H9 (cell line): ENCODE data around the gene HFE. TPM values are rescaled to one million over a fixed set of nuclear protein-coding genes. Genes with fewer than 3 reads are reported as not detected.
"Not testable (repeated sequence)": the region's sequence is repeated elsewhere in the genome, so short reads cannot be mapped to it uniquely, and the experiment has no call there.

ENCODE experiments used
- DNase-seq: peaks from one replicate; pipeline ENCODE4 v3.0.0-alpha.2; 2017
- H2AFZ ChIP-seq: one replicate; pipeline ENCODE4 v1.6.1; 2013; ENCODE audit warnings: mild to moderate bottlenecking, low read length, control low read depth, moderate library complexity
- H2AK5ac ChIP-seq: 2 replicates; pipeline ENCODE4 v1.6.1; 2013; ENCODE audit warnings: low read length, control low read depth, mixed read lengths; ENCODE audit not compliant: insufficient read length
- H2BK120ac ChIP-seq: one replicate; pipeline ENCODE4 v1.6.1; 2013; ENCODE audit warnings: low read depth, mild to moderate bottlenecking, low read length, control low read depth, inconsistent platforms; ENCODE audit not compliant: poor library complexity, severe bottlenecking
- H2BK12ac ChIP-seq: 2 replicates; pipeline ENCODE4 v1.6.1; 2013; ENCODE audit warnings: low read length, control low read depth, mixed read lengths, low read depth; ENCODE audit not compliant: insufficient read length
- H2BK15ac ChIP-seq: 2 replicates; pipeline ENCODE4 v1.6.1; 2013; ENCODE audit warnings: low read depth, low read length, control low read depth
- H2BK20ac ChIP-seq: one replicate; pipeline ENCODE4 v1.6.1; 2013; ENCODE audit warnings: low read depth, mild to moderate bottlenecking, low read length, control low read depth, inconsistent platforms; ENCODE audit not compliant: poor library complexity, severe bottlenecking
- H2BK5ac ChIP-seq: 2 replicates; pipeline ENCODE4 v1.6.1; 2013; ENCODE audit warnings: low read length, control low read depth, mixed read lengths; ENCODE audit not compliant: insufficient read length
- H3K14ac ChIP-seq: 2 replicates; pipeline ENCODE4 v1.6.1; 2013; ENCODE audit warnings: low read length, control low read depth; ENCODE audit not compliant: insufficient read depth
- H3K18ac ChIP-seq: 2 replicates; pipeline ENCODE4 v1.6.1; 2013; ENCODE audit warnings: low read depth, mild to moderate bottlenecking, mixed read lengths, low read length, control low read depth; ENCODE audit not compliant: insufficient read length
- H3K23ac ChIP-seq: 2 replicates; pipeline ENCODE4 v1.6.1; 2013; ENCODE audit warnings: low read length, control low read depth, mixed read lengths, low read depth; ENCODE audit not compliant: insufficient read length
- H3K23me2 ChIP-seq: 2 replicates; pipeline ENCODE4 v1.6.1; 2013; ENCODE audit warnings: low read depth, mild to moderate bottlenecking, mixed read lengths, low read length, control low read depth; ENCODE audit not compliant: insufficient read length, poor library complexity, severe bottlenecking
- H3K27ac ChIP-seq: 2 replicates; pipeline ENCODE4 v1.5.1; 2013; ENCODE audit warnings: low read length, control low read depth, mixed read lengths, low read depth; ENCODE audit not compliant: insufficient read length
- H3K27me3 ChIP-seq: 2 replicates; pipeline ENCODE4 v1.6.1; 2013; ENCODE audit warnings: low read length, control low read depth, inconsistent platforms; ENCODE audit not compliant: insufficient read depth
- H3K4ac ChIP-seq: 2 replicates; pipeline ENCODE4 v1.6.1; 2013; ENCODE audit warnings: low read depth, mild to moderate bottlenecking, control low read depth, inconsistent platforms, low read length, moderate library complexity
- H3K4me1 ChIP-seq: 2 replicates; pipeline ENCODE4 v1.6.1; 2013; ENCODE audit warnings: low read length, control low read depth, inconsistent platforms; ENCODE audit not compliant: insufficient read depth
- H3K4me2 ChIP-seq: 2 replicates; pipeline ENCODE4 v1.6.1; 2013; ENCODE audit warnings: low read length, control low read depth, mixed read lengths; ENCODE audit not compliant: insufficient read length, insufficient read depth
- H3K56ac ChIP-seq: 2 replicates; pipeline ENCODE4 v1.6.1; 2013; ENCODE audit warnings: low read depth, mild to moderate bottlenecking, mixed read lengths, low read length, control low read depth; ENCODE audit not compliant: insufficient read length
- H3K79me1 ChIP-seq: 2 replicates; pipeline ENCODE4 v1.6.1; 2013; ENCODE audit warnings: low read depth, mild to moderate bottlenecking, moderate library complexity, low read length, control low read depth, inconsistent platforms; ENCODE audit not compliant: insufficient read depth, poor library complexity, severe bottlenecking
- H3K79me2 ChIP-seq: 2 replicates; pipeline ENCODE4 v1.6.1; 2013; ENCODE audit warnings: low read length, control low read depth, inconsistent platforms; ENCODE audit not compliant: insufficient read depth
- H3K9ac ChIP-seq: 2 replicates; pipeline ENCODE4 v1.6.1; 2013; ENCODE audit warnings: low read length, control low read depth, mixed read lengths; ENCODE audit not compliant: insufficient read length; ENCODE audit errors: extremely low read depth
- H3K9me3 ChIP-seq: one replicate; pipeline ENCODE4 v1.6.1; 2013; ENCODE audit warnings: low read depth, low read length, inconsistent platforms; ENCODE audit not compliant: control insufficient read depth
- H3T11ph ChIP-seq: one replicate; pipeline ENCODE4 v1.6.1; 2013; ENCODE audit warnings: mild to moderate bottlenecking, low read length, control low read depth, inconsistent platforms
- H4K20me1 ChIP-seq: one replicate; pipeline ENCODE4 v1.6.1; 2013; ENCODE audit not compliant: control insufficient read depth, insufficient read length, insufficient read depth
- H4K5ac ChIP-seq: 2 replicates; pipeline ENCODE4 v1.6.1; 2013; ENCODE audit warnings: low read depth, mild to moderate bottlenecking, mixed read lengths, low read length, control low read depth; ENCODE audit not compliant: insufficient read length
- H4K8ac ChIP-seq: replicated peaks from 2 replicates; pipeline ENCODE4 v1.6.1; 2013; ENCODE audit warnings: low read length, control low read depth, mixed read lengths, low read depth; ENCODE audit not compliant: insufficient read length
- H4K91ac ChIP-seq: 2 replicates; pipeline ENCODE4 v1.6.1; 2013; ENCODE audit warnings: low read depth, mild to moderate bottlenecking, moderate library complexity, mixed read lengths, low read length, control low read depth; ENCODE audit not compliant: insufficient read length
- H3K27ac Mint-ChIP-seq, 3 experiments: 2 replicates in 2 of 3; 3 replicates in 1 of 3; pipeline ENCODE4 v1.8.0; 2020 to 2021; ENCODE audit warnings: mixed read lengths in 3 of 3, mild to moderate bottlenecking in 1 of 3, moderate library complexity in 1 of 3
- H3K27me3 Mint-ChIP-seq: 2 replicates; pipeline ENCODE4 v1.8.0; 2021; ENCODE audit warnings: low read depth, mild to moderate bottlenecking, moderate library complexity, mixed read lengths
- H3K36me3 Mint-ChIP-seq, 3 experiments: 2 replicates in 2 of 3; 3 replicates in 1 of 3; pipeline ENCODE4 v1.8.0; 2020 to 2021; ENCODE audit warnings: low read depth in 3 of 3, mixed read lengths in 3 of 3; ENCODE audit not compliant: insufficient read depth in 1 of 3
- H3K4me1 Mint-ChIP-seq, 2 experiments: 2 replicates each; pipeline ENCODE4 v1.8.0; 2020; ENCODE audit warnings: mixed read lengths in 2 of 2
- H3K4me3 Mint-ChIP-seq, 2 experiments: 2 replicates in 1 of 2; 3 replicates in 1 of 2; pipeline ENCODE4 v1.8.0; 2020 to 2021; ENCODE audit warnings: mild to moderate bottlenecking in 2 of 2, mixed read lengths in 2 of 2, moderate library complexity in 1 of 2
- H3K9me3 Mint-ChIP-seq, 2 experiments: 2 replicates in 1 of 2; 3 replicates in 1 of 2; pipeline ENCODE4 v1.8.0; 2020; ENCODE audit warnings: mild to moderate bottlenecking in 2 of 2, mixed read lengths in 2 of 2, moderate library complexity in 1 of 2
- whole genome bisulfite sequencing: extraction: QIAGEN DNeasy Blood & Tissue Kit; methylation state at CpG from one replicate; pipeline ENCODE4 v1.1.7; 2013; ENCODE audit warnings: missing lambda C conversion rate, low lambda C conversion rate, mixed read lengths; ENCODE audit not compliant: insufficient read length; ENCODE audit errors: extremely low coverage; 5-methylcytosine and 5-hydroxymethylcytosine counted together
- total RNA-seq: library from RNA; stranded (reverse); gene quantifications from 2 replicates; pipeline ENCODE4 v1.2.1, GENCODE V29; 2021
- TF ChIP-seq, protein P1 (sequence below): fragments of 200-600 bp; sonication (generic); conservative IDR thresholded peaks from 3 replicates; pipeline ENCODE4 v1.8.0; 2021; ENCODE audit warnings: antibody characterized with exemption, mild to moderate bottlenecking

HFE gene
- total RNA-seq, 1 experiment from 2014 or later, result 0.98 TPM

- Histone ChIP-seq H3K4ac (no peak overlapping the region), H2BK15ac (no peak overlapping the region), H2BK20ac (no peak overlapping the region), H4K8ac (no peak overlapping the region), H3K23me2 (peaks cover 6% of the 10 kb centered on the region), H3K79me2 (no peaks in the 10 kb centered on the region), H3K4me1 (no peaks in the 10 kb centered on the region), H3K4me2 (no peak overlapping the region), H2AFZ (no peak overlapping the region), H3K9me3 (no peaks in the 10 kb centered on the region), H3K9ac (no peak overlapping the region), H3K56ac (no peak overlapping the region), H3K27me3 (no peaks in the 10 kb centered on the region), H3K27ac (no peak overlapping the region), H3K23ac (no peak overlapping the region), H2AK5ac (no peak overlapping the region), H3K14ac (no peak overlapping the region), H2BK120ac (peak overlapping the region; percentile 88), H3T11ph (no peak overlapping the region), H4K91ac (no peak overlapping the region), H3K18ac (no peak overlapping the region), H2BK12ac (no peak overlapping the region), H3K79me1 (no peaks in the 10 kb centered on the region), H4K20me1 (no peaks in the 10 kb centered on the region), H4K5ac (no peak overlapping the region), H2BK5ac (no peak overlapping the region)
- H3K27ac Mint-ChIP-seq, result no peak overlapping the region; a peak in 1 of 7 replicates
- peaks cover 25% of the 10 kb centered on the region in 2 experiments for H3K4me1 Mint-ChIP-seq
- no CpG with 5 or more reads among the region's 3 CpGs for WGBS
- no peak overlapping the region; a peak in 1 of 5 replicates for H3K4me3 Mint-ChIP-seq
- no peaks in the 10 kb centered on the region for H3K9me3 Mint-ChIP-seq
- no peak for DNase-seq
- TF ChIP-seq, protein P1, sequence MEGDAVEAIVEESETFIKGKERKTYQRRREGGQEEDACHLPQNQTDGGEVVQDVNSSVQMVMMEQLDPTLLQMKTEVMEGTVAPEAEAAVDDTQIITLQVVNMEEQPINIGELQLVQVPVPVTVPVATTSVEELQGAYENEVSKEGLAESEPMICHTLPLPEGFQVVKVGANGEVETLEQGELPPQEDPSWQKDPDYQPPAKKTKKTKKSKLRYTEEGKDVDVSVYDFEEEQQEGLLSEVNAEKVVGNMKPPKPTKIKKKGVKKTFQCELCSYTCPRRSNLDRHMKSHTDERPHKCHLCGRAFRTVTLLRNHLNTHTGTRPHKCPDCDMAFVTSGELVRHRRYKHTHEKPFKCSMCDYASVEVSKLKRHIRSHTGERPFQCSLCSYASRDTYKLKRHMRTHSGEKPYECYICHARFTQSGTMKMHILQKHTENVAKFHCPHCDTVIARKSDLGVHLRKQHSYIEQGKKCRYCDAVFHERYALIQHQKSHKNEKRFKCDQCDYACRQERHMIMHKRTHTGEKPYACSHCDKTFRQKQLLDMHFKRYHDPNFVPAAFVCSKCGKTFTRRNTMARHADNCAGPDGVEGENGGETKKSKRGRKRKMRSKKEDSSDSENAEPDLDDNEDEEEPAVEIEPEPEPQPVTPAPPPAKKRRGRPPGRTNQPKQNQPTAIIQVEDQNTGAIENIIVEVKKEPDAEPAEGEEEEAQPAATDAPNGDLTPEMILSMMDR, result no peak
- H3K36me3 Mint-ChIP-seq, result no peaks in the 10 kb centered on the region; a peak in 1 of 7 replicates
- no peaks in the 10 kb centered on the region; the same call in 1 of the 2 replicates for H3K27me3 Mint-ChIP-seq
Measured at GRCh38 chr6:26057899-26058298, 29.3 kb upstream of the HFE start.

GRCh38 chr6:26058477-26059033 is 28.7 kb upstream of the HFE start:
- not testable (repeated sequence) for H3K27ac ChIP-seq, H3K4me3 Mint-ChIP-seq, DNase-seq, H4K5ac ChIP-seq, H3K4me2 ChIP-seq, H3K4ac ChIP-seq, H3K9me3 ChIP-seq, H4K91ac ChIP-seq, H3K18ac ChIP-seq, H2AFZ ChIP-seq, H4K8ac ChIP-seq, H3K9ac ChIP-seq, H2AK5ac ChIP-seq, H3K14ac ChIP-seq, H3K9me3 Mint-ChIP-seq, H2BK20ac ChIP-seq, H3K4me1 ChIP-seq, H2BK12ac ChIP-seq, H3K36me3 Mint-ChIP-seq, H3K27me3 ChIP-seq, H2BK5ac ChIP-seq, H3K79me2 ChIP-seq, H3T11ph ChIP-seq, H3K79me1 ChIP-seq, H3K23ac ChIP-seq, H4K20me1 ChIP-seq, H3K23me2 ChIP-seq, H2BK15ac ChIP-seq, H3K27me3 Mint-ChIP-seq, H3K56ac ChIP-seq
- Mint-ChIP-seq H3K27ac (peak overlapping the region in 1 of 3 experiments; percentile 83; a peak in 2 of 7 replicates), H3K4me1 (peaks cover 25% of the 10 kb centered on the region in 2 experiments)
- no CpG with 5 or more reads among the region's 12 CpGs for WGBS
- peak overlapping the region; percentile 88 for H2BK120ac ChIP-seq
